HG03103 (cell line): ENCODE data around the gene CELF1.
"Not testable (repeated sequence)": the region's sequence is repeated elsewhere in the genome, so short reads cannot be mapped to it uniquely, and the experiment has no call there.

Source experiments
- ATAC-seq: cut with Tn5 transposase; IDR thresholded peaks from one replicate; pipeline ENCODE4 v1.9.1; 2021; ENCODE audit warnings: low read depth; ENCODE audit not compliant: unreplicated experiment

Gene CELF1

DNA sequence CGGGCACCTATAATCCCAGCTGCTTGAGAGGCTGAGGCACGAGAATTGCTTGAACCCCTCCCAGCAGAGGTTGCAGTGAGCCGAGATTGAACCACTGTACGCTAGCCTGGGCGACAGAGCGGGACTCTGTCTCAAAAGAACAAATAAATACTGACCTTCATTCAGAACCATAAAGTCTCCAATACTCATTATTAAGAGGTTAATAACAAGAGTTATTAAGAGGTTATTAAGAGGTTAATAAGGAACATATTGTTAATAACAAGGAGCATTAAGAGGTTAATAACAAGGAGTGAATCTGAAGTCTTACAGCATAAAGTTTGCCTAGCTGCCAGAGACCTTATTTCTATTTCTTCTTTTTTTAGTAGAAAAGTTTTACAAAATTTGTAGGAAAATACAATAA is 7.6 kb downstream of the CELF1 start:
- ATAC-seq = no peak

GRCh38 chr11:47541070-47541469 is 11.9 kb downstream of the CELF1 start:
- ATAC-seq = no peak

GRCh38 chr11:47539681-47540039 is 13.3 kb downstream of the CELF1 start:
- no peak for ATAC-seq

DNA sequence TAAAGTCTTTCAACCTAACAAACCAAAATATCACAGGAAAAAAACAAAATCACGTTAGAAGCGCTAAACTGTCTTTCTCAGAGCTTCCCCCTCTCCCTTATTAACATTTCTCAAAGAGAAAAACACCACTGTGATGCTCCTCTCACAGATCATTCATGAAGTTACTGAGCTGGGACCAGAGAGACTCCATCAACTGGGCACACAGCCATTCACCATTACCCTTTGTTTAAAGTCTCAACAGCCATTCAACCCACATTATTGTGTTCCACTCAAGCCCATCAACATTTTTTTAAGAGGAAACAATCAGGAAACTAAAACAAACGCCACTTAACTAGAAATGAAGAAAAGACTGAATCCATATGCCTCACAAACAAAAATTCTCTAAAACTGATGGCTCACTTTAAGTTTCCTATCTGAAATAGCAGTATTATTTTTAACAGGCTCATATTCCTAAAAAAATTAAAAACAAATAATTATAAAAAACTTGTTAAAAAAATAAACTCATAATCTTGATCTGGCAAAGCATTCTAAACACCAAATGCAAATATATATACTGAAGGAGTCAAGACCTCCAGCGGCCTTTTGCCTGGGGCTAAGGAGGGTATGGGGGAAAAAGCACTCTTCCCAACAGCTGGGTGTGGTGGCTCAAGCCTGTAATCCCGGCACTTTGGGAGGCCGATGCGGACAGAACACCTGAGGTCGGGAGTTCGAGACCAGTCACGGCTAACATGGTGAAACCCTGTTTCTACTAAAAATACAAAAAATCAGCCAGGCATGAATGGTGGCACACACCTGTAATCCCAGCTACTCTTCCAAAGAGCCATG is 14.0 kb downstream of the CELF1 start:
- ATAC-seq = no peak

DNA sequence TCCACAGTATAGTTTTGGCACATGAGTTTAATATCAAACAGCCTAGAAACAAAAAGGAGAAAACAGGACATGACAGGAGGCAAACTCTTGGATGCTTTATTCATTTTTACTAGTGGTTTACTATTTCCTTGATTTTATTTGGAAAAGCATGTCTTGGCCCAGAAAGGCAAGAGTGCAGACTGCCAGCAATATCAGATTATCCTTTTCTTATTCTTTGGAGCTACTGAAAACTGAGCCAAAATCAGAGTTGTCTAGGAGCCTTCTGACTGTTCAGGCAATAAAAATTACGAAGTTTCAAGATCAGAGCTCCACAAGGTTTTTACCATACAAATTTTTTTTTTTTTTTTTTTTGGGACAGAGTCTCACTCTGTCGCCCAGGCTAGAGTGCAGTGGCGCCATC is 16.0 kb downstream of the CELF1 start:
- no peak for ATAC-seq

DNA sequence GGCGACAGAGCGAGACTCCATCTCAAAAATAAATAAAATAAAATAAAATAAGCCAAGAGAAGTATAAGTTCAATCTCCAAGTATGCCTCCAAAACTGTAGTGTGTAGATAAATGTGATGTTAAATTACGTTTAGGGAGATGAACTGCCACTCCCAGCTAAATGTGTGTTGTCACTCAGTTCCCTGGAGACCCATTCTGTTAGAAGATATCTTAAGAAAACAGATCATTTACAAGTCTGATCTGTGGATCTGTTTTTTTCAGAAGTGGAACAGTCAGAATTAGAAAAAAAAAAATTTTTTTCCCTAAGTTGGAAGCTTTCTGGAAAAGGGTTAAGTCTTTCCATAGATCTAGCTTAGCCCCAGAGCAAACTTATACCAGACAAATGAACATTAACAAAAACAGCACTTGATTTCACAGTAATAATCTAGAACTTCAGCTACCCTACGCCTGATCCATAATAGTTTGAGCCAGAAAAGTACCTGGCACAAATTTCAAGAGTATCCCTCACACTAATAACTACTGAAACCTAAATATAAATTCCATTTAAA is 18.2 kb downstream of the CELF1 start:
- ATAC-seq = no peak

GRCh38 chr11:47533690-47534151 is 19.2 kb downstream of the CELF1 start:
- no peak for ATAC-seq

DNA sequence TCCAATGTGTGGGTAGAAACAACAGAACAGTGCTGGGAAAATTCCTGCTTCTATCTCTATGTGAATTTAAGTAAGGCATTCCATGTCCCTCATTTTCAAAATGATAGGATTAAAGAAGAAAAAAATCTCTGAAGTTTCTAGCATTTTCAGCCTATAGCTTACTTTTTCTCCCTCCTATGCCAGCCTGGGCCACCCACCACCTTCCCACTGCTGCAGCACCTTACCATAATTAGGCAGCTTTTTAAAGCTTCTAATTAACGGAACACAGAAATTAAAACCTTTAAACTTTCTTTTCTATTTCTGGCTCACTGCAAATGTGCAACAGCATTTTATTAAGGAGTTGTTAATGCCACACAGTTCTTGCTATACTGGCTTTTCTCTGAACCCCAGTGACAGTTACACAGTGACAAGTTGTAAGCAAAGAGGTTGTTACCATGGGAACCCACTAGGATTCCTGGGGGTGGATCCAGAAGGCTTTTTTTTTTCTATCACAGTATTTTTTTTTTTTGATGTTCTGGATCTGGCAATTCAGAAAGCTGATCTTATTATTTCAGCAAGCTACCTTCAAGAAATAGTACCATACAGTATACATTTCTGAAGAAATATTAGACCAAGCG is 20.2 kb downstream of the CELF1 start:
- ATAC-seq = no peak

- ATAC-seq = no peak
Observed at GRCh38 chr11:47531666-47532065, 21.3 kb downstream of the CELF1 start.

DNA sequence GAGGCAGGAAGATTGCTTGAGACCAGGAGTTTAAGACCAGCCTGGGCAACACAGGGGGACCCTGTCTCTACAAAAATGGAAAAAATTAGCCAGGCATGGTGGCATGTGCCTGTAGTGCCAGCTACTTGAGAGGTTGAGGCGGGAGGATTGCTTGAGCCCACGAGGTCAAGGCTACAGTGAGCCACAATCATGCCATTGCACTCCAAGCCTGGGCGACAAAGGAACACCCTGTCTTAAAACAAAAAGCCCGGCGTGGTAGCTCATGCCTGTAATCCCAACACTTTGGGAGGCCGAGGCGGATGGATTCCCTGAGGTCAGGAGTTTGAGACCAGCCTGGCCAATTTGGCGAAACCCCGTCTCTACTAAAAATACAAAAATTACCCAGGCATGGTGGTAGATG is 22.2 kb downstream of the CELF1 start:
- ATAC-seq = not testable (repeated sequence)

DNA sequence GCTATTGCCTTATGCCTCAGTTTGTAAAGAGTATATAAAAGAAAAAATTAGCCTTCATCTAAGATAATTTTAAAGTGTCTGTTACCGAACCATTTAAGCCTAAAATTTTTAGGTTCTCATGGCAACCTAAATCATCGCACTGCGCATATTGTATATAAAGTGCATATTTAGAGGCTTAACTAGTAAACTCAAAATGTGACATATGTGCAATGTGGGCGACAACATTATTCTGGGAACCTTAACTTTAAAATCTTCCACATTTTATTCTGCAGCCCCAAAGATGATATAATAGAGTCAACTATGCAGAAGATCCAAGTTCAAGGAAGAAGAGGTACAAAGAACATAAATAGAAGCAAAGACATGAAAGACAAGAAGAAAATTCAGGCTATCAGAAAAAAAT is 23.0 kb downstream of the CELF1 start:
- no peak for ATAC-seq

GRCh38 chr11:47527186-47527585 is 25.7 kb downstream of the CELF1 start:
- ATAC-seq = no peak

DNA sequence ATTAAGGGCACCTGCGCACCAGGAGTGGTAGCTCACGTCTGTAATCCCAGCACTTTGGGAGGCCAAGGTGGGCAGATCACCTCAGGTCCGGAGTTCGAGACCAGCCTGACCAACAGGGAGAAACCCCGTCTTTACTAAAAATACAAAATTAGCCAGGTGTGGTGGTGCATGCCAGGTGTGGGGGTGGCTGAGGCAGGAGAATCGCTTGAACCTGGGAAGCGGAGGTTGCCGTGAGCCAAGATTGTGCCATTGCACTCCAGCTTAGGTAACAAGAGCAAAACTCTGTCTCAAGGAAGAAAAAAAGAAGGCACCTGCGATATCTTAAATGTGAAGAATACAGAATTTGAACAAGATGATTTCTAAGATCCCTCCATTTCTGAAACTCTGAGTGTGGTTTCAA is 26.9 kb downstream of the CELF1 start:
- ATAC-seq = not testable (repeated sequence)

- no peak for ATAC-seq
Observed at GRCh38 chr11:47524291-47524874, 28.5 kb downstream of the CELF1 start.

DNA sequence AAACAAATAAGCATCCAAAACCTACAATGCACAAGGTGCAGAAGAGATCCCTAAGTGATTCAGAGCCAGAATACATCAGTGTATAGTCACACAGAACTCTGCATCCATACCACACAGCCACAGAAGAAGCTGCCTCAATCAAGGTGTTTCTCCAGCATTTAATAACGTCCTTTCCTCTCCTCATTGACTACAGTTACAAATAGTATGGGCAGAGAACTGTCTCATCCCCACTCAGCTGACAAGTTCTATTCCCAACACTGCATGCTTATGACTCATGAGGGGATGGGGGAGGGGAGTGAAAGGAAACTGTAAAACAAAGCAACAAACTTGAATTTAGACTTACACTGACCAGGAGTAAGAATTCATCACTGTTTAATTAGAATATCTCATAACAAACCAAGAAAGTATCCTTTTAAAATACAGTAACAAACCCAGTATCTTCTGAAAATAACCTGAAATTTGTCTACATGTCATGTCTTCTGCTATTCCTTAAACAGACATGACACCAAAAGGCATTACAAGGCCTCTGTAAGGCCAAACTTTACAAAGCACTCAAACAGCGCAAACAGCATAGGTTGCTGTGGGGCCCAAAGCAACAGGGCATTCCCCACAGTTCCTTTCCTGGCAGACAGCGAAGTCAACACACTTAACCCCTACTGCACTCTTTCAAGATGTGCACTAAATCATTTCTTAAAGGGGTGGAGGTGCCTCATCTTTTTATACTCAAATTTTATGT is 29.3 kb downstream of the CELF1 start:
- ATAC-seq = no peak

GRCh38 chr11:47518212-47518964 is 34.5 kb downstream of the CELF1 start:
- ATAC-seq = no peak

DNA sequence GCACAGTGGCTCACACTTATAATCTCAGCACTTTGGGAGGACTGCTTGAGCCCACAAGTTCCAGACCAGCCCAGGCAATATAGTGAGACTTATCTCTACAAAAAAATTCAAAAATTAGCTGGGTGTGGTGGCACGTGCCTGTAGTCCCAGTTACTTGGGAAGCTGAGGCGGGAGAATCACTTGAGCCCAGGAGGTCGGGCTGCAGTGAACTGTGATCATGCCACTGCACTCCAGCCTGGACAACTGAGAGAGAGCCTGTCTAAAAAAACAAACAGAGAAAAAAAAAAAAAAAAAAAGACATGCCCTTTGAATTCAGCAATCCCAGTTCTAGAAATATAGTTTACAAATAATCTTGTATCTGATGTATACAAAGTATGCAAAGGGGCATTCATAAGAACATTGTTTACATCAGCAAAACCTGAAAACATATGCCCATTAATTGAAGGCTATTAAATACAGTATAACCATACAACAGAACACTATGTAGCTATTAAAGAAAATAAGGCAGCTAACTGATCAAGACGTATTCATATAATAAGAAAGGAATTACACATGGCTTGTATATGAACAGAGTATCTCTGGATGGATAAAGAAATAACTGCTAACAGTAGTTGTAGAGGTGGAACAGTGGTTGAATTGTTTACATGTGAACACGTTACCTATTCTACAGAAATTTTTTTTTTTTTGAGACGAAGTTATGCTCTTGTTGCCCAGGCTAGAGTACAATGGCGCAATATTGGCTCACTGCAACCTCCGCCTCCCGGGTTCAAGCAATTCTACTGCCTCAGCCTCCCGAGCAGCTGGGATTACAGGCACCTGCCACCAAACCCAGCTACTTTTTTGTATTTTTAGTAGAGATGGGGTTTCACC is 35.7 kb downstream of the CELF1 start:
- ATAC-seq = no peak

DNA sequence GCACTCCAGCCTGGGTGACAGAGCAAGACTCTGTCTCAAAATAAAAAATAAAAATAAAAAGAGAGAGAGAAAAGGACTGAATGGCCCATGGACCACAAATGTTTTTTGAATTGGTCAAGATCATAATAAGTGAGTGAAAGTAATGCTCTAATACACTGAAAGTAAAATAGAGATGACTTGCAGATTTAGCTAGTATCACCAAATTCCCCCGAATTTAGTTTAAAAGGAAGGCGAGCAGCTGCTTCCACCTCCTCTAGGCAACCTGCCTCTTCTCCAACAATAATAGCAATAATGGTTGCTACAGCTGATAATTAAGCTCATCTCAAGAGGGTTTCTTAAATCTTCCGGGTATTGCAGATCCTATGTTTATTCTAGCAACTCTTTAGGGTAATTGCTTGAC is 36.8 kb downstream of the CELF1 start:
- no peak for ATAC-seq
